ENCODE data around the gene NOXO1.
"Not testable (repeated sequence)": the region's sequence is repeated elsewhere in the genome, so short reads cannot be mapped to it uniquely, and the experiment has no call there.

The NOXO1 gene

GRCh38 chr16:1977875-1978268 lies 3.4 kb downstream of the NOXO1 start:
- no peak for DNase-seq

GRCh38 chr16:1976951-1977874 lies 4.1 kb downstream of the NOXO1 start:
- DNase-seq: no peak

- DNase-seq: no peak
These were observed 5.1 kb downstream of the NOXO1 start for GRCh38 chr16:1976216-1976520.

- no peak for DNase-seq
These were observed 5.6 kb downstream of the NOXO1 start for GRCh38 chr16:1975432-1976215.

- no peak for DNase-seq
These were observed 6.9 kb downstream of the NOXO1 start for GRCh38 chr16:1974157-1975070.

- no peak for DNase-seq
These were observed 7.7 kb downstream of the NOXO1 start for GRCh38 chr16:1973461-1974156.

- DNase-seq: no peak
These were observed 8.8 kb downstream of the NOXO1 start for GRCh38 chr16:1972490-1972877.

GRCh38 chr16:1971796-1972489 lies 9.3 kb downstream of the NOXO1 start, which contains the start of gene TBL3:
TSS of gene TBL3 (plus strand) at chr16:1972053. CDS start at chr16:1972165, 112 bp downstream.
- DNase-seq: peak; percentile 87

- no peak for DNase-seq
These were observed 12.9 kb downstream of the NOXO1 start for GRCh38 chr16:1968146-1968953.

- no peak for DNase-seq
These were observed 14.8 kb downstream of the NOXO1 start, which contains the start of gene RNF151 for GRCh38 chr16:1966460-1966859. TSS of gene RNF151 (plus strand) at chr16:1966856. CDS start at chr16:1966882, 26 bp downstream.

GRCh38 chr16:1965396-1966001 lies 15.8 kb downstream of the NOXO1 start:
- DNase-seq: no peak

- DNase-seq: peak; percentile 97
These were observed 16.5 kb downstream of the NOXO1 start, which contains the start of gene RPS2 for GRCh38 chr16:1964506-1965395. TSS of gene RPS2 (minus strand) at chr16:1964826. CDS start at chr16:1964625, 201 bp downstream.

GRCh38 chr16:1963806-1964505 lies 17.3 kb downstream of the NOXO1 start:
- DNase-seq: no peak

- not testable (repeated sequence) for DNase-seq
These were observed 18.8 kb downstream of the NOXO1 start for GRCh38 chr16:1962161-1963153.

- DNase-seq: no peak
These were observed 19.6 kb downstream of the NOXO1 start for GRCh38 chr16:1961651-1962067.

GRCh38 chr16:1960665-1961630 lies 20.3 kb downstream of the NOXO1 start:
- peak; percentile 20 for DNase-seq
